NCI-H146 (cell line): ENCODE measurements around the gene RBM19.
"Not testable (repeated sequence)": the region's sequence is repeated elsewhere in the genome, so short reads cannot be mapped to it uniquely, and the experiment has no call there.

ENCODE experiments used
- DNase-seq: peaks from one replicate; lab custom pipeline; 2025; lab: John Stamatoyannopoulos, UW

The RBM19 gene

GRCh38 chr12:113903381-113903863 is 62.7 kb downstream of the RBM19 start:
- no peak for DNase-seq

DNA sequence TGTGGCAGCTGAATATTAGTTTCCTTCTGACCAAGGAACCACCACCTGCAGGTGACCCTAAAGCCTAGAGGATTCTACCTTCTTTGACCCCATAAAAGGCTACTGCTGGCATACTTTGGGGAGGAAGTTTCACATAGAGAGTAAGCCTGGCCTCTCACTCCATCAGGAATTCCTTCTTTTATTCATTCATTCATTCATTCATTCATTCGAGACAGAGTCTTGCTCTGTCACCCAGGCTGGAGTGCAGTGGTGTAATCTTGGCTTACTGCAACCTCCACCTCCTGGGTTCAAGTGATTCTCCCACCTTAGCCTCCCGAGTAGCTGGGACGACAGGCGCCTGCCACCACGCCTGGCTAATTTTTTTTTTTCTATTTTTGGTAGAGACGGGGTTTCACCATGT is 64.8 kb downstream of the RBM19 start:
- not testable (repeated sequence) for DNase-seq

- DNase-seq: no peak
These were observed 65.4 kb downstream of the RBM19 start for GRCh38 chr12:113900716-113901115.

- DNase-seq: peak; percentile 87
These were observed 66.3 kb downstream of the RBM19 start for GRCh38 chr12:113899561-113900471.

- DNase-seq: no peak
These were observed 67.0 kb downstream of the RBM19 start for GRCh38 chr12:113899042-113899560.

DNA sequence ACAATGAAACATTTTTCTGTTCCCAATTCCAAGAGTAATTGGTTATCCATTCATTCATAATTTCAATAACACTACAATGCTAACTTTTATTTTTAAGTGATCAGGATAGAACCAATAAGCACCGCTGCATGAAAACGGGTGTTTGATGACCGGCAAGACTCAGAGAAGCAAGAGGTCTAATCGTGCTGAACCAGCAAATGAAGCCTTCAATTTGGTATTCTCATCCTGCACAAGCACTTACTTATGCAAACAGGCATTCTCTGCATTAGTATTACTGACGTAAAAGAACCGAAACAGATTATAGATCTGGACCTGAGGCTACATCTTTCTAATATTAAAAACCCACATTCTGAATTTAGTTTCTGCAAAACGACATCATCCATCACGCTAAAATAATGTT is 67.7 kb downstream of the RBM19 start:
- no peak for DNase-seq

- DNase-seq: no peak
These were observed 68.7 kb downstream of the RBM19 start for GRCh38 chr12:113897406-113897805.

DNA sequence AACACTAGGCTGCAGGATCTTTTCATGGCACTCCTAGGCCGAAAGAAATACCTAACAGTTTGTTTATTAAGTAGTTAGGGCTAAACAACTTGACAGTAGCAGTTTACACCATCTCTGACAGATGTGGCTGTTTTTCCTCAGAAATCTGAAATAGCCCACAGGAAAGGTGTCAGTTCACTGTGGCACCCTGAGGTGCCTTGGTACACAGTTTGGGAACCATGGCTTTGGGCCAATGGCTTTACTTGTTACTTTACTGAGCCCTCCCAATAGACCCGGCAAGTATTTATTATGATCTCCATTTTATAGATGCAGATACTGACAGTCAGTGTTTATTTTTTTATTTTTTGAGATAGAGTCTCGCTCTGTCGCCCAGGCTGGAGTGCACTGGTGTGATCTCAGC is 69.3 kb downstream of the RBM19 start:
- DNase-seq: no peak

DNA sequence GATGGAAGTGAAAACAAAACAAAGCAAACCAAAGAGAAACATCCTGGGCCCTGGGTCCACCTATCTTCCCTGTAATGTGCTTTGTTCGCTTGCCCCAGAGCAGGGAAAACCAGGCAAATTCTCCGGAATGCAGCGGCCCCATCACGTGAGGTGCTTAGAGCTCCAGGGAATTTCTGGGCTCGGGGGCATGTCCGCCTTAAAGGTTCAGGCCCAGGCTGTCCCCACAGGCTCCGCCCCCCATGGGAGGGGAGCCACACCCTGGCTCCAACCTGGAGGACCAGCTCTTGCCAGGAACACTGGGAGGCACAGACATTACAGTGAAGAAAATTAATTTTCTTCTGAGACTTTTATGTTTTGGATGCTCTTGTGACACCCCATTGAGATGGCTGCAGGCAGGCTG is 69.9 kb downstream of the RBM19 start:
- no peak for DNase-seq

DNA sequence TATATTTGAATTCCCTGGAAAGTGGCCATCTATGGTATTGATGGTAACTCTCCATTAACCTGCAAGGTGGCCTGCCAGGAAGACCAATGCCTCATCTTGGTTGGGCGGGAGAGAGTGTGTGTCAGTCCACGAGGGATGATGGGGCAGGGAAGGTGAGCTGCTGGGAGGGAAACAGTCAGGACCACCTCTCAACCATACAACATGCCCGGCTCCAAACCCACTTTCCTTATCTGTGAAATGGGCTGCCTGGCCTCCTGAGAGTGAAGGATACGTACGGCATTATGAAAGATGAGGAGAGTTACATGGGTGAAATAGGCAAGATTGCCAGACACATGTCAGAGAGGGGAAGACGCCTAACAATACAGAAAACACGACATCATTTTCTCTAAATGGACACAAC is 70.9 kb downstream of the RBM19 start:
- DNase-seq: no peak

DNA sequence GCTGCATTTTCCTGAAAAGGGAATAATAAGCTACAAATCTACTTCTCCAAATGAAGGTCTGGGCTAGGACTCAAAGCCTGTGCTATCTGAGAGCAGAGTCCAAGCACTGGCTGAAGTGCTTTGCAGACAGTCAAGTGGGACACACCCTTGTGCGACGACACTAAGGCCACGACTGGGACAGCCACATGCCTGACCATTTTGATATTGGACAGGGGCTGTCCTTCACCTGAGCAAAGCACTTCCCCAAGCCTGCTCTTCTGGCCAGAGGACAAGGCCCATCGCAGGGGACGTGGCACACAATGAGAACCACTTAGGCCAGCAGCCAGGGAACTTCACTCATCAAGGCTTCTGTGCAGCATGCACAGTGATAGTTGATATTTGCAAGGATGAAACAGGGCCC is 71.4 kb downstream of the RBM19 start:
- no peak for DNase-seq

- no peak for DNase-seq
These were observed 72.9 kb downstream of the RBM19 start for GRCh38 chr12:113893221-113893620.

DNA sequence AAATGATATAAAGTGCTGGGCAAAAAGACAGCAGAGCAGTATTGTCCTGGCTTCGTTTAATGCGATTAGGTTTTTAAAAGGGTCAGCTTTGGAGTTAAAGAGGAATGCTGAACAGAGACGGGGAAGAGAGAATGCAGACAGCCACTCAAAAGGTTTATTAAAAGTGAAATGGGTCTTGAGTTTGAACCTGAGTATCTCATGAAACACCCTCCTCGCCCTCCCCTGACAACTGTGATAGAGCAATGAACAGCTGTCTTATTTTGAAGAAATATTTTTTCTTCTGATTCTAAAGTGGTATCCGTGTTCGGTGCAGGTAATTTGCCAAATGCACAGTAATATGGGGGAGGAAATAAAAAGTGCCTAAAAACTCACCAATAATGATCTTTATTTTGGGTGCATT is 73.6 kb downstream of the RBM19 start:
- no peak for DNase-seq

GRCh38 chr12:113891739-113892520 is 74.2 kb downstream of the RBM19 start:
- DNase-seq: no peak

DNA sequence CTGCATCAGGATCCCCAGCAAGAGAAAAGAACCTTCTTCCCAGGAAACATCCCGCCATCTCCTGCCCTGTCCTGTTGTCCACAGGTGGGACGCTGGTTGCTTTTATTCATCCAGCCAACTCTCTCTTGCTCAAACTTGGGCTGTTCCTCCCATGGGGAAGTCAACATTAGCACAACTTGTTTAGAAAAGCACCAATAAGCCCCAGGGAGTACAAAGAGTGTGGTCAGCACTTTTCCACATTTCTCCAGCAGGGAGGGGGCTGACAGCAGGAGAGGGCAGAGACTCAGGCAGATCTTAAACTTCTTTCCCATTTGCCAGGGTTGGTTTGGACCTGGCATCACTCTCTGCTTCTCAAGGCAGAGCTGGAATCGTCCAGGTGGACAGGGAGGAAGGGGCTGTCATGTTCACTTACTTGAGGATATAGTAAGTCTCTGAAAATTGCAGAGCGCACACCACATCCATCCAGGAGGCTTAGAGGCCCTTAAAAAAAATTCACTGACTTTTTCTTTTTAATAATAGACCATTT is 74.9 kb downstream of the RBM19 start:
- DNase-seq: no peak

GRCh38 chr12:113889891-113890581 is 76.1 kb downstream of the RBM19 start:
- DNase-seq: no peak

- no peak for DNase-seq
These were observed 77.0 kb downstream of the RBM19 start for GRCh38 chr12:113889076-113889475.

- no peak for DNase-seq
These were observed 77.7 kb downstream of the RBM19 start for GRCh38 chr12:113888435-113888834.

DNA sequence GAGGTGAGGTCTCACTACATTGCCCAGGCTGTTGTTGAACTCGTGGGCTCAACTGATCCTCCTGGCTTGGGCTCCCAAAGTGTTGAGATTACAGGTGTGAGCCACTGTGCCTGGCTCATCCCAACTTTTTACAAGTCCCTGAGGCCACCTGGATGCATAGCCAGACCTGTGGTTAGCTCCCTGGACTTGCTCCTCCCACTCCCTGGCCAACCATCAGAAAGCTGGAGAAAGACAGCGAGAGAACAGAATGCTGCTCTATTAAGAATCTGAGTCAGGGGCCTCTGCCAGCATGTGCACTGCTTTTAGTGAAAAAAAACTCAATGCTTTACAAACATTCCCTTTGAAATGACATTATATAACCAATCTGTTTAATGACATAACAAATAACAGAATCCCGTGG is 78.2 kb downstream of the RBM19 start:
- peak; percentile 37 for DNase-seq

DNA sequence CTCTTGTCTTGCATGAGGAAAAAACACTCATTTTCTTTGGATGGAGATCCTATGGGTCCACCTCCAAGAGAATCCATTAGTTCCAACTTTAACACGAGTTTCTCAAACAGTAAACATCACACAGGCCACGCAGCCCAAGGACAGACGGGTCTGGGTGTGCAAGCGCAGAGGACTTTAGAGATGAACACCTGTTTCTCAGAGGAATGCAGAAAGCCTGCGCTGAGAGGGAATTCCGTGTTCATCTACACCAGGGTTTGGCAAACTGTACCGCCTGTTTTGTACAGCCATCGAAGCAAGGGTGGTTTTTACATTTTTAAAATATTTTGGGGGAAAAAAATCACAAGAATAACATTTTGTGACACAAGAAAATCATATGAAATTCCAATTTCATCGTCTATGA is 79.4 kb downstream of the RBM19 start:
- no peak for DNase-seq

DNA sequence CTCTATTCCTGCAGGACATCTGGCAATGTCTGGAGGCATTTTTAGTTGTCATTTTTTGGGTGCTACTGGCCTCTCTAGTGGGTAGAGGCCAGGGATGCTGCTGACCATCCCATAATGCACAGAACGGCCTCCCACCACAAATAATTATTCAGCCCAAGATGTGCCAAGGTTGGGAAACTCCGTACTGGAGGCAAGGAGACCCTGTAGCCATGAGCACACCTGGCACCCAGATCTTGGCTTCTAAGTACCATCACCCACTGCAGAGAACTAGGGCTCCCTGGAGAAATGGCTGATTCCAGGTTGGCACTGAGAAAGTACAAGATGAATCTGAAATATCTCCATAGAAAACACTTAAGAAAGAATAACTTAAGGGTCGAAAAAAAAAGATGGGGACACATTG is 81.7 kb downstream of the RBM19 start:
- DNase-seq: no peak

- no peak for DNase-seq
These were observed 83.4 kb downstream of the RBM19 start for GRCh38 chr12:113882690-113883089.
